ENCODE results near the gene ZBP1. TPM values are rescaled to one million over a fixed set of nuclear protein-coding genes. Genes with fewer than 3 reads are reported as not detected.

The ZBP1 gene
- polyA plus RNA-seq, 4 donors: 0.12 to 0.21 TPM; not detected in 2

DNA sequence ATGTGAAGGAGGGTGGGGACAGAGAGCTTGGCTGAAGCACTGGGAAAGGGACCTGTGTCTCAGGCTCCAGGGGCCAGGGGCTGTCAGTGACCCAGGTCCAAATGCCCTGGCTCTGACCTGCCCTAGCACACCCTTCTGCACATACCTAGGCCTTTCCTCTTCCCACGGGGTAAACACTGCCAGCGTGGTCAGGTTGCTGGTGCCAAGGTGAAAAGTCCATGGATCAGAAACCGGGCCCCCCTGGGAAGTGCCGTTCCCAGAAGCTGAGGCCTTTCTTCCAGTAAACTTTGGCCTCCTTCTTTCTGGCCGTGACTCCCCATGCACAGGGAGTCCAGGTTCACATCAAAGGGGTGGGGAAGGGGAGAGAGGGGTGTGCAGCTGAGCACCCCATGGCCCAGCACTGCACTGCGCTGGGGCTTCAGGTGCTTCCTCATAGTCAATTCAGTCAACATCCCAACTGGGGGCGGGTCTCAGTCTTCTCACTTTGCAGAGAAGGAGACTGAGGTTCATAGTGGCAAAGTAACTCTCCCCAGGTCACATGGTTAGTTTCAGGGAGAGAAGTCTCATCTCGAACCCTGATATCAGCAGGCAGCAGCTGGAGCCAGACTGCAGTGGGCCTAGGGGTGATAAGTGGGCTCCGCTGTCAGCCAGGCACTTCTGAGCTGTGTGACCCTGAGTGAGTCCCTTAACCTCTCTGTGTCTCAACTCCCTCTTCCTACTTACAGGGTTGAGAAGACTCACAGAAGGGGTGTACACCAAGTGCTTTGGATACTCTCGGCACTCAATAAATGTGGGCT, 42.3 kb downstream of the ZBP1 start:
- DNase-seq (ENCODE audit: low read depth in 4 of 4, low spot score in 3 of 4): no peak

DNA sequence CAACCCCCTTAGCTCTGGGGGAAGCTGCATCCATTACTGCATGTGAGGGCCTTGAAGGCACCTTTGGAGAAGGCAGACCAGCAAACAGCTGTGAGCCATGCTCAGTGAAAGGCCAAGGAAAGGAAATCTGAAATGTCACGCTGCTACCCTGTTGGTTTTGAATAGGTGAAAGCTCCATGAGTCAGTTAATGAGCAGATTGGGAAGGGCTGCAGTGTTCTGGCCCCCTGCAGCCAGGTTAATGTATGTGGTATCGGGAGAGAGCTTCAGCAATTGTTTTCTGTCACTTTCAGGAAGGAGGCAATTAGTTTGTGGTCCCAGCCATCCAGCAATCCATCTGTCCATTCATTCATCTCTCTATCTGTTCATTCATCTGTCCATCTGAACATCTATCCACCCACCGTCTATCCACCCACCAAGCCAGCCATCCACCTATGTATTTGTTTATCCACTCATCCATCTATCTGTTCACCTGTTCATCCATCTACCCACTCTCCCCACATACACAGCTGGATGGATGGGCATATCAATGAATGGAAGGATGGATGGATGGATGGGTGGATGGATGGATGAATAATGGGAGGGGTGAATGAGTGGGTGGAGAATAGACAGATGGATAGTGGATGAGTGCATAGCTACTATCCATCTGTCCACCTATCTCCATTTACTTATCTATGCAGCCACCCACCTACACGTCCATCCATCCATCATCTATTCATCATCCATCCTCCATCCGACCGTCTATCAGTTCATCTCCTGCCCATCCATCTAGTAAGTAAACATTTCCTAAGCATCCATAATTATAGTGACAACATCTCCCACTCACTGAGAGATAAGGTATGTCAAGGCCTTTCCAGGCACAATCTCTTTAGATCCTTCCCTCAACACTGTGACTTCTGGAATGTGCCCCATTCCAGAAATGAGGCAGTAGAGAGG, 43.3 kb downstream of the ZBP1 start:
- no peak for DNase-seq (ENCODE audit: low read depth in 4 of 4, low spot score in 3 of 4)

DNA sequence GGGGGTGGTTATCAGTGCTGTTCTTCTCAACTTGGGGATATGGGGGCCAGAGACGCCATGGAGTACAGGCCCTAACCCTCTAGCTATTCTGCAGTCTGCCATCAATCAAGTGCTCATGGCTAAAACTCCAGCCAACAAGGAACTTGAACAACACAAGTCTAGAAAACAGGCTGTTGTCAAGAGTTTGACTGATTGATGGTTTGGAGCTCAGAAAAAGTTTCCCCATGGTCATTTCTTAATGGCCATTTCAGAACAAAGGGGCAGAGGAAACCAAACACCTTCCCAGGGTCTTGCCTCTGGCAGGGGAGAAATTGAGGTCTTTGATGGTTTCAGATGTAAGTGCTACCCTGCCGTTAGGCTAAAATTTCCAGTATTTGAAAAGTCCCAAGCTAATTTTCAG, 44.2 kb downstream of the ZBP1 start:
- no peak for DNase-seq (ENCODE audit: low read depth in 4 of 4, low spot score in 3 of 4)

DNA sequence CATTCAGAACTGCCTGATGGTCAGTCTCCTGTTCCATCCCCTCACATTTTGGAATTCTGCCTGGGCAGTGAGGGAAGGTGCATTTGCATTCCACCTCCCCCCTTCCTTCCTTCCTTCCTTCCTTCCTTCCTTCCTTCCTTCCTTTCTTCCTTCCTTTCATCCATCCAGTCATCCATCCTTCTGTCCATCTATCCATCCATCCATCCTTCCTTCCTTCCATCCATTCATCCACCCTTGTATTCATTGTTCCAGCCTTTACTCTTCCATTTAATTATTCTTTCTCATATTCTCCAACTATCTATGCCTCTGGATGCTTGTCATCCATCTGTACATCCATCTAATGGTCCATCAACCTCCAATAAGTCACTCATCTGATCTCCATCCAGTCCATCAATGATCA, 45.3 kb downstream of the ZBP1 start:
- DNase-seq (ENCODE audit: low read depth in 4 of 4, low spot score in 3 of 4): no peak

DNA sequence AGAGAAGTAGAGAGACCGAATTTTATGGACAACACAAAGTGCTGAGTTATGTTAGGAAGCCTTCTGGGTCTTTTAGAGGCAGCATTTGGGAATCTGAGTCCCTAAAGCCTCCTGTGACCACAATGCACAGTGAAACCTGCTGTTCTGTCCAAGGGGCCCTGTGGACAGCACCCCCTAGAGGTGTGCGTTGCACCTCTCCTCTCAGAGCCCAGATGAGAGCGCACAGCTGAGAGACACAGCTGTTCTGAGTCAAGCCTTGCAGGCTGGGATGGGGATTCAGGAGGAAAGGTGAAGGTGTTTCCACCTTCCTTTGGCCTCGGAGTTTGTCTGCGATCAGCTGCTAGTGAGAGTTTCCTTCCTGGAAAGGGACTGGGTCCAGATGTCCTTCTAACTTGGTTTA, 46.3 kb downstream of the ZBP1 start:
- DNase-seq (ENCODE audit: low read depth in 4 of 4, low spot score in 3 of 4): no peak

DNA sequence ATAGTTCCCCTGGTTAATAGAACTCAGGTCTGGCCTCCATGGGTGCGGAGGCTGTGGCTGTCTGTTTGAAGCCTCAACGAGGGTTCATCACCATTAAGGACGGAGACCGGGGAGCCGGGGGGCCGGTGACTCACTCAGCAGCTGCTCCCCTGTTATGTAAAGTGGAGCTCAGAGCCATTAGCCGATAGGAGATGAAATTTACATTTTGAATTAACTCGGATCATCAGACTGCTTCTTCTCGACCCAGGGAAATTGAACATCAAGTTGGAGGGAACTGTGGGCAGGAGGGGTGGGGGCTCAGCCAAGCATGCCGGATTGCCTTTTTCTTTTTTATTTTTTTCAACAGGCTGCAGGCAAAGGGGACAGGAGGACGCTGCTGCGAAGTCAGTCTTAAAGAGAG, 47.0 kb downstream of the ZBP1 start:
- DNase-seq (ENCODE audit: low read depth in 4 of 4, low spot score in 3 of 4): no peak

DNA sequence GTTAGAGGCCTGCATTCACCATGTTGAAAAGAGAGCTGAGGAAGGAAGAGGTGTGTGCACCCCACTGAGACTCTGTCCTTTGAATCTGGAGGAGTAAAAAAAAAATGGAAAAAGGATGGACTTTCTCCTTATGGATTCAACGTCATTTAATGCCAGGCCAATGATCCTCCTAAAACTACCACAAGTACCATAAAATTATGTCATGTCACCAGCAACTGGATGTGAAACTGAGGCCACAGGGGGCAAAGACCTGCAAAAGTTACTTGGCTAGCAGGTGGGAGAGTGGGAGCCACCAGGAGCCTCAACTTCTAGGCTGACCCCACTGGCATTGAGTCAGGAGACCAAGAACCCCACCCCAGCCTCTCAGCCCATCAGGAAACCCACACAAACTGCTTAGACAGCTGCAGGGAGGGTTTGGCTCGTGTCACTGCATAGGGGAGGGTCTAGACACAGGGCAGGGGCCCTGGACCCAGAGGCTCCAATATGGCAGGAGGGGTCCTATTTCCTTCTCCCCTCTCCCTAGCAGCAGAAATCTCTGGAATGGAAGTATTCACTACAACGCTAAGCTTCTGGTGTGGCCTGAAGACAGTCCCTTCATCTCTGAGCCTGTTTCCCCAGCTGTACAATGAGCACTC, 48.3 kb downstream of the ZBP1 start:
- no peak for DNase-seq (ENCODE audit: low read depth in 4 of 4, low spot score in 3 of 4)

DNA sequence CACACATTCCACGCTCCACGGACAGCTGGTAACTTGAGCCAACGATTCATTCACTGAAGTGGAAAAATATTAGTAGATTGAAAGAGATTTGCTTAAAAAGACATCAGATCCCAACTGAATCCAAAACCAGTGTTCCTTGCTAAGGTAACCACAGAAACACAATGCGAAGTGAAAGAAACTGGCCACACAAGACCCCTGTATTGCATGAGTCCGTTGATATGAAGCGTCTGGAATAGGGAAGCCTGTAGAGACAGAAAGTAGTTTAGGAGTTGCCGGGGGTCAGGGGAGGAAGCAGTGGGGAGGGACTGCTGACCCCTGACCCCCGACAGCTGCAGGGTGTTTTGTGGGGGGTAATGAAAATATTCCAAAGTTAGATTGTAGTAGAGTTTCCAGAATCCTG, 49.3 kb downstream of the ZBP1 start:
- DNase-seq (ENCODE audit: low read depth in 4 of 4, low spot score in 3 of 4): no peak

DNA sequence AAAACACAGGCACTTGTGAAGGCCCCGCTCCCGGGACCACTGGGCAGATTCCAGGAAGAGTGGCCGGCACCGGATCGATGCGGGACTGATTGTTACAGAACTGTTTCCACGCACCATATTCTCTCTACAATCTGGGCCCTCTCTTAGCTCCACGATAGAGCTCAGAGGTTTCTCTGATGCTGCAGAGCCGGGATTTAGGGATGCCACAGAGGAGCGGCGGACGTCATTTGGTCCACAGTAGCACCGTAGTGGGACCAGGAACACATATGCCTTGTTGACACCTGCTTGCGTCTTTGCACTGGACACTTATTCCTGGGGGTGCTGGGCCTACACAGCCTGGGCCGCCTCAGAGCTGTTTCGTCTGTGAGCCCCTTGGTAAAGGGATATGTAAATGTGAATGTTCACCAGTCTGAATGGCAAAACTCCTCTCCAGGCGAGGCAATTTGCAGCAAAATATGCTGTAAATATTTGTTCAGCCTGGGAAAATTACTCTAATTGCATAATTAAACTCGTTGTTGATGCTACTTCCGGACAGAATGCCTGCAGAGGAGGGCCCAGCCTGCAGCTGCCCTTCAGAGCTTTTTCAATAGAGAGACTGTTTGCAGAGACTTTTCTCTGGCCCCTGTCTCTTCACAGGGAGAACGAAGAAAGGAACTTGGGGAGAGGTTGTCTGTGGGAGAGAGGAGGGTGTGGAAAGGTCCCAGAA, 49.9 kb downstream of the ZBP1 start:
- DNase-seq (ENCODE audit: low read depth in 4 of 4, low spot score in 3 of 4): no peak

DNA sequence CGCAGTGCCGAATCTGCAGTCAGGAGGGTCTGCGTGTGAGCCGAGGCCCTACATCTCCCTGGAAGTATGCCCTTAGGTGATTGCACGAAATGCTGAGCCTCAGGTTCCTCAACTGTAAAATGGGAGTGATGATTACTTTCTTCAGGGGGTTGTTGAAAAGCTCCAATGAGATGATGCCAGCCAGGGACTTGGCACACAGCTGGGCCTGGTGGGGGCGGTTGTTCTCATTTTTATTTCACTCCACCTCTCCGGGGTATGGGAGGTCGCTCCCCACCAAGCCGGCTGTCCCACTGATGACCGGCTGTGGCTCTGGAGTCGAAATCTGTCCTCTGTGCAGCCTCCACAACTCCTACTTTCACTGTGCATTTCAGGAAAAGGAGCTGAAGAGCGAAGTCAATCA, 51.3 kb downstream of the ZBP1 start:
- DNase-seq (ENCODE audit: low read depth in 4 of 4, low spot score in 3 of 4): no peak

DNA sequence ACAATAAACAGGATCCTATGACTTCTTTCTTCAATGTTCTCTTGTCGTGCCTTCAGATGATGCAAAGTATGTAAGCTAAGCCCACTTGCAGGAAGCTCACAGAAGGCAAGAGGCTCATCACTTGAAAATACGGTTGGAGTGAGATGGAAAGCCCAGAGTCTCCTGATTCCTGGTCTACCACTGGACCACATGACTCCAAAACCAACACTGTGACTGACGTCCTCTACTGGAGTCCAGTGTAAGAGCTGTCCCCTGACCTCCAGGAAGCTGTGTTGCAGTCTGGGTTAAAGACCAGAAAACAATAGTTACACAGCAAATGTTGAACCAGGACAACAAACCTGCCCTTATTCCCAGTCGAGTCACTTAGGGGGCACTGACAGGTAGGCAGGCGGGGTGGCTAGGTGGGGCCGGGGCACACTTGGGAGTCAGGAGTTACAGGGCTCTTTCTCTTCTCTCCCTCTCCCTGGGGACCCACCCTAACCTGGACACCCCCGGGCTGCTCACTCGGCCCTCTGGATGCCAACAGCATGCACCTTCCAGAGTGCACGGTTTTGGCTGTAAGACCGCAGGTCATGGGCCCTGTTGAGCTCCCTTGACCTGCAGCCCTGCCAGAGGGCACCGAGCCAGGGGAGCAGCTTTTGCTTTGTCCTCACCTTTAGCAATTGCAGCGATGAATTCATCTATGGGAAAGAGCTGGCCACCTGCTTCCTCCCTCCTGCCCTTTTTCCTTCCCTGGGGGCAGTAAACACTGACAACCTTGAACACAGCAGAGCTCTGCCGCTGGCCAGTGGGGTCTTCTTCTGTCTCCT, 51.9 kb downstream of the ZBP1 start:
- DNase-seq (ENCODE audit: low read depth in 4 of 4, low spot score in 3 of 4): no peak

DNA sequence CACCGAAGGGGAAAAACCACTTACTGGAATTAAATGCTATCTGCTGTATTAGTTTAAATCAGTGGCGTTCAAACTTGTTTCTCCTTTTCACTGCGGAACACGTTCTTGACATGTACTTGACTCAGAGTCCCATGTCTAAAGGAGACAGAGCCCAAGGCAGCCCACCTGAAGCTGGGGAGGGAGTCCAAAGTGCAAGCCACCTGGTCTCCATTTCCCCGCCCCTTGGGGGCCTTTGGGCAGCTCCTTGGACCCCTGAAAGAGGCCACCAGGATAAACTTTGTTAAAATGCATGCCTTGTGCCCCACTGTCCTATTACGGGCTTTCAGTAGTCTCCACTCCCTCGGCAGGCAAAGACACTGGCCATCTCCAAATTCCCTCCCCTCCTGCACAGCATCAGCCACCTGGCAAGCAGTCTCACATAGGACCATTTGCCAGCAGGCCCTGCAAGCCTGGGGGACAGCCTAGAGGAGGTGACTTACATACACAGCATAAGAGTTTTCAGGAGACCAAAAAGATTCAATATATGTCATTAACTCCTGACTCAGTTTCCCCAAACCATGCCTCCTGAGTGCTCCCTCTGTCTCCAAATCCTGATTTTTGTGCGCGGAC, 52.7 kb downstream of the ZBP1 start:
- DNase-seq (ENCODE audit: low read depth in 4 of 4, low spot score in 3 of 4): no peak

DNA sequence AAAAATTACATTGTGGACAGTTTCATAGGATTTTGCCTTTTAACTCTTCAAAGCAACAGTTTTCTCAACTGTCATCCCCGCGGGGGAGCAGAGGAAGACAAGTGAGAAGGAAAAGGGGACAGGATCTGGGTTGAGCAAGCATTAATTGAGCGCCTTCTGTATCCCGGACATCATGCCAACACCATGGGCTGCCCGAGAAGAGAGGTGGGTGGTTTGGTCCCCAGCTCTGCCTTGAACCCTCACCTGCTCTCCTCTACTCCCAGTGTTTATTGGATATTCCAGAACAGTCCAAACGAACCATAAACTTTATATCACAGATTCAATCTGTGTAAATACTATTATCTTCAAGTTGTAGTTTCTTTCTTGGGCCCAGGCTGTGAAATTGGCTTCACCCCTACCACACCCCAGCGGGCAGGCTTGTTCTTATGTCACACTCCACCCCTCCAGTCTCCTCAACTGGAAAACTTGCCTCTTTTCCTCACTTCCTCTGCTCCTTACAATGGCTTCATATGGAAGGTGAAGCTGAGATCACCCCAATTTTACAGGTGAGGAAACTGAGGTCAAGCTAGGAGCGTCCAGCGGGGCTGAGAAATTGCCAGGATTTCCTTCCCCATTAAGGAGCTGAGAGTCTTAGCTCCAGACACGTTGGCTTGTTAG, 53.3 kb downstream of the ZBP1 start:
- DNase-seq (ENCODE audit: low read depth in 4 of 4, low spot score in 3 of 4): no peak

DNA sequence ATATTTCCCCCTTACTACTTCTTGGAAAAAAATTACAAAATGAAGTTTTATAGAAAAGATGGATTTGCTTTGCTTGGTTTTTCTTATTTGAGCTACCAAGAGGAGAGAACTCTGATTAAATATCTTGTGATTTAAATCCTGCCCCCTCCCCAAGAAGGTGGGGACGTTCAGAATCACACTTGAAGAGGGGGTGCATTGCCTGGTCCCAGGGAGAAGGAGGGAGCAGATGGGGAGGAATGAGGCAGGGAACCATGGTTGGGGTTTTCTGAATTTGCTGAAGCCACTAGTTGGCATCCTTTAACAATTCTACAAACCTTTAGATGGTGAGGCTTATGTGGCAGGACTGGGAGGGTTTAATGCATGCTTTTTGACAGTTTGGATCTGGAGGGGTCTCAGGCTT, 53.8 kb downstream of the ZBP1 start:
- DNase-seq (ENCODE audit: low read depth in 4 of 4, low spot score in 3 of 4): no peak

DNA sequence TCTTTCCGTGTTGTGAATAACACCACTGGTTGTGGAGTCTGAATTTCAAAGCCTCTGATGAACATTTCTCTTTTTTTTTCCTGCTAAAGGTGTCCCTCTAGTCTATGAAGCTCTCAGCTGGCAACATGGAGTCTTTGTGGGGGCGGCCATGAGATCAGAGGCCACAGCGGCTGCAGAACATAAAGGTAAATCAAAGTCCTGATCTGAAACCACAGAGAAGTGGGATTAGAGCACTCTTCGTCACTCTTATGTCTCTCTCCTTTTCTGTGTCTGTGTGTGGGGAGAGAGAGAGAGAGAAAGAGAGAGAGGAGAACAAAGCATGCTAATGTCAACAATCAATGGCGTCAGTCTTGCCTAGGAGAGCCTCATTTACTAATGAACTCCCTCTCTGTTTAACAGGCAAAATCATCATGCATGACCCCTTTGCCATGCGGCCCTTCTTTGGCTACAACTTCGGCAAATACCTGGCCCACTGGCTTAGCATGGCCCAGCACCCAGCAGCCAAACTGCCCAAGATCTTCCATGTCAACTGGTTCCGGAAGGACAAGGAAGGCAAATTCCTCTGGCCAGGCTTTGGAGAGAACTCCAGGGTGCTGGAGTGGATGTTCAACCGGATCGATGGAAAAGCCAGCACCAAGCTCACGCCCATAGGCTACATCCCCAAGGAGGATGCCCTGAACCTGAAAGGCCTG, 55.1 kb downstream of the ZBP1 start:
- DNase-seq (ENCODE audit: low read depth in 4 of 4, low spot score in 3 of 4): no peak

DNA sequence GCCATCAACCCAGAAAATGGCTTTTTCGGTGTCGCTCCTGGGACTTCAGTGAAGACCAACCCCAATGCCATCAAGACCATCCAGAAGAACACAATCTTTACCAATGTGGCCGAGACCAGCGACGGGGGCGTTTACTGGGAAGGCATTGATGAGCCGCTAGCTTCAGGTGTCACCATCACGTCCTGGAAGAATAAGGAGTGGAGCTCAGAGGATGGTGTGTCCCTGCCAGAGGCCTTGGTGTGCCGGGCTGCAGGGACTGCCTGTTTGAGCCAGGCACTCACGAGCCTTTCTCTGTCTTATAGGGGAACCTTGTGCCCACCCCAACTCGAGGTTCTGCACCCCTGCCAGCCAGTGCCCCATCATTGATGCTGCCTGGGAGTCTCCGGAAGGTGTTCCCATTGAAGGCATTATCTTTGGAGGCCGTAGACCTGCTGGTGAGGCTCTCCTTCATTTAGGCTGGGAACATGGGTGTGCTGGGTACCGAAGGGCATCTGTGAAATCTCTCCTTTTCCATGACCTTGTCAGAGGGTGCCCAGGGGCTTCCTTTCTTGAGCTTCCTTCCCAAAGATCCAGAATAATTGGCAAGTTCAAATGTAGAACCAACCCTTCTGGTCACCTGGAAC, 55.9 kb downstream of the ZBP1 start:
- no peak for DNase-seq (ENCODE audit: low read depth in 4 of 4, low spot score in 3 of 4)

DNA sequence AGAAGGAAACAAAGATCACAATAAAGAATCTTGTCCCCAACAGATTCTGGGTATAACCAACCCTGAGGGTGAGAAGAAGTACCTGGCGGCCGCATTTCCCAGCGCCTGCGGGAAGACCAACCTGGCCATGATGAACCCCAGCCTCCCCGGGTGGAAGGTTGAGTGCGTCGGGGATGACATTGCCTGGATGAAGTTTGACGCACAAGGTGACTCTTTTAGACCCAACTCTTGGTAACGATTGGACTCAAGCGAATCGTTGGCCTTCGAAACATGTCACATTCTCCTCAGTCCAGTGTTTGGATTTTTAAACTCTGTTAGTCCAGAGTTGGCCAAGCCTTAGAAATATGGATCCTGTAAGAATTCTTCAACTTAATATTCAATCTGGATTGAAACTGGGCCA, 56.7 kb downstream of the ZBP1 start:
- no peak for DNase-seq (ENCODE audit: low read depth in 4 of 4, low spot score in 3 of 4)

Data from right renal pelvis (tissue), 4 donors.